HG03571 (cell line): ENCODE data around the gene UTP25.
A peak's percentile ranks its signal among the peaks of the same experiment; 100 is the strongest.

ENCODE experiments used
- ATAC-seq: cut with Tn5 transposase; IDR thresholded peaks from one replicate; pipeline ENCODE4 v1.9.1; 2021; ENCODE audit not compliant: unreplicated experiment

Gene UTP25

DNA sequence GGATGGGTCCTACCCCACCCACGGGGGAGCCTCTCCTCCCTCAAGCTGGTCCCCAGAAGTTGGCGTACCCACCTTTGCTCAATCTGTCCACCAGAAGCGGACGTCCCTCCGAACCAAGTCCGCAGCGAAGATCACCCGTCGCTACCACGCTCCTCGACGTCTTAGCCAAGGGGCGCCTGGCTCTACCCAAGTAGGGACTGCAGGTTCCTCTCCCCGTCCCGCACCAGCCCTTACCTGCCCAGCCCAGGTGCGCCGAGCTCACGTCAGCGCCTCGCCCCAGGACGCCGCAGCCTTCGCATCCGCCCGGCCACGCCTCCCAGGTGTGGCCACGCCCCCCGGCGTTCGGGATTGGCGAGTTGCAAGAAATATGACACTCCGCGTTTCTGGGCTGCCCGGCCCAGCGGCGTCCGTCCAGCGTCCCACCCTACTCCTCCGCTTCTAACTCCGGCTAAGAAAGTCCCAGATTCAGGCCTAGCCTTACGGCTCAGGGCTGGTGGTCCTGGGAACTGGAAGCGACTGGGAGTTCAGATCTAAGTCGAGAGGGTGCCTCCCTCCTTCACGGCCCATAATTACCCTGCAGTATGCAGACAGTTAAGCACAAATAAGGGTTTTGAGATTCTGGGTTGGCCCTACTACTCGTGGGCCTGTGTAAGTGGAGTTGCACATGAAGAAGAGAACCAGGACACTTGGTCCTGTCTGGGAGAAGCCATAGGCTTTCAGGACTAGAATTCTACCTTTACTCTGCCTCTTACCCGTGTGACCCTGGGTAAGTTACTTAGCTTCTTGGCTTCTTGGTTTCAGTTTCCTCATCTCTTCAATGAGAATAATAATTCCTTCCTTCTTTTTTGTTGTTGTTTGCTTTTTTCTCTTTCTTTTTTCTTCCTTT, 21.7 kb upstream of the UTP25 start, which contains the start of gene IRF6:
Gene IRF6 (minus strand): TSS at position 268 of the 886 bp plus-strand sequence. CDS start 4,729 bp downstream, outside the sequence.
- peak; percentile 91 for ATAC-seq

DNA sequence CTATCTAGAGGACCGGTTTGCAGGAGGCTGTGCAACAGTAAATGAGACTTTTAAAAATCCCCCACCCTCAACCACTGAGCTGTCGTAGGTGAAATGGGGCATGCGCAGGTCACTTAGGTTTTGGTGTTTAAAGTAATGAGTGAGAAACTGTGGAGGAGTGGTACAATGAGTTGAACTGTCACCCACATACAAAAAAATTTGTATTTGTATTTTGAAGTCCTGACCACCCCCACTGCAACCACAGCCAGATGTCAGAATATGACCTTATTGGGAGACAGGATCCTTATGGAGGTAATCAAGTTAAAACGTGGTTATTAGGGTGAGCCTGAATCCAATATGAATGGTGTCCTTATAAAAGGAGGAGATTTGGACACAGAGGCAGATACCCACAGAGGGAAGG, 20.3 kb upstream of the UTP25 start:
- ATAC-seq: no peak

DNA sequence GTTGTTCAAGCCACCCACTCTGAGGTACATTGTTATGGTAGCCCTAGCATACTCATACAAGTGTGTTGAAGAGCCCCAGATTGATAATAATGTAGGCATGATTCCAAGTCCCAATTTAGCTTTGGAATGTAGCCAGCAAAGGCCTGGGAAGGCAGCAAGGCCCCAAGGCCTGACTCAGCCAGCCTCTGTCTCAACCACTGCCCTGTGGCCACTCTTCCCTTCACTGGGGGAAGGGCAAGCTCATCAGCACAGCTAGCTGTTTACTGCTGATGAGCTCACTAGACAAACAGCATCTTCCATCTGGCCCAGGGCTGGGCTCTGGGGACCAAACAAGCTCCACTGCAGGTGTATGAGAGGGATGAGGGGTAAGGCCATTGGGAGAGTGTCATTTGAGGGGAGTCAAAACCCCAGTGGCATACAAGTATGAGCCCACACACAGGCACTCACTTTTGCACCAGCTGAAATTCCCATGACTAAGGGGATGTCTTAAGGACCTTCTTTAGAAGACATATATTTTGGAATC, 19.7 kb upstream of the UTP25 start:
- ATAC-seq: no peak

DNA sequence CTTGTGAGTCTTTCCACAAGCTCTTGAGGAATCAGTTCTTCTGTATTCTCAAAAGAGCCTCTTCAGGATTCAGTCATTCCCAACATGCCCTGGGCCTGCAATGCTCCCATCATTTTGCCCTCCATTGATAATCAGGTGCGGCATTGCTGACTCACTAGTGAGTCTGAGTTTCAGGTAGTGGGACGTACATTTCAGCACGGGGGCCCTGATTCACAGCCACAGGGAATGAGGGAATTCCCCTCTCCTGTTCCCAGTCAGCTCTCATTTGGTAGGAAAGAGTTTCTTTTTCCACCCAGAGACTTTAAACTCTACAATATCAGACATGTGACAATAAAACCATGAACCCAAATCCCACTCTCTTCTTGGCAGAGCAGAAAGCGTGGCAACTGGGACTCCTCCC, 18.2 kb upstream of the UTP25 start:
- ATAC-seq: no peak

DNA sequence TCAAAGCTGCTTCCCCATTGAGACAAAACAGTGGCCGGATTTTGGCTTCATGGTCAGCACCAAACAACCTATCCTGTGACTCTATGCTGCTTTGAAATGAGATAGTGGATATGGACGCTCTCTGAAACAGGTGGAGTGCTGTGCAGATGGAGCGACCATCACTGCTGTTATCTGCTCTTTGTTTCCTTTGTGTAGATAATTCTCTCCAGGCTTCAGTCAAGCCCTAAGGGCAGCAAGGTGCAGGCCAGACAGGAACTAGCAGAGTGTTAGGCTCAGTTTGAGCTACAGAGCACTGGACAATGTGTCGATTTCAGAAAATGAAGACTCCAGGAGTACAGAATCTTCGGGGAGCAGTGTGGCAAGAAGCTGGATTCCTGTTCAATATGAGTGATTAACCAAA, 17.0 kb upstream of the UTP25 start:
- ATAC-seq: no peak

DNA sequence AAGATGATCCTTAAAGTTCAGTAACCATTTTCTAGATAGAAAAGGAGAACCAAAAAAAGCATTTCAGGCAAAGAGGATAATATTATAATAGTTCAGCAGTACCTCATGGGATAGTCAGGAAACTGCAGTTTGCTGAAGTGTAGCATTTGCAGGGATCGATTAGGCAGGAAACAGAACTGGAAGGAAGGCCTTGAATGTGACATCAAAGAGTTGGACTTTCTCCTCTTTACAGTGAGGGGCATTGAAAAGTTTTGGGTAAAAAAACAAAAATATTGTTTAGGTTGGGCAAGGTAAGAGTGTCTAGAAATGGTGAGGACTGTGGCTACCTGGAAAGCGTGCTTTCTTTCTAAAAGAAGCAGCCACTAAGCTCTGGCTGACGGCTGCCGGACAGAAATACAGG, 13.9 kb upstream of the UTP25 start:
- ATAC-seq: no peak

DNA sequence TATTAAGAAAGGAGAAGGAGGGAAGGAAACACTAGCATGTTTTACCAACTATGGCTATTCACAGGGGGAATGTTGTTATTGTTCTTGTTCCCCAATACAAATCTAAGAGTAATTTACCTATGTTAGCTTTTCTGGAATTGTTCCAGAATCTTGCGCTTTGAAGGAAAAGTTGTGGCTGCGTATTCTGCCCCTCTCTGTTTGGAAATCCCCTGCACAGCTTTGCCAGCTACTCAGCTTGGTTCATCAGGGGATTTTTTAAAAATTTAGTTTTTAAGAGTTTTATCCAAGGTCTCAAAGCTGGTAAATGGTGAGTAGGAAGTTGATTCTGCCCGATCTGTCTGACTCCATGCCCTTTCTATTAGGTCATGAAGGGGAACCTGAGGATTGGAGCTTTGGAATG, 12.3 kb upstream of the UTP25 start:
- no peak for ATAC-seq

DNA sequence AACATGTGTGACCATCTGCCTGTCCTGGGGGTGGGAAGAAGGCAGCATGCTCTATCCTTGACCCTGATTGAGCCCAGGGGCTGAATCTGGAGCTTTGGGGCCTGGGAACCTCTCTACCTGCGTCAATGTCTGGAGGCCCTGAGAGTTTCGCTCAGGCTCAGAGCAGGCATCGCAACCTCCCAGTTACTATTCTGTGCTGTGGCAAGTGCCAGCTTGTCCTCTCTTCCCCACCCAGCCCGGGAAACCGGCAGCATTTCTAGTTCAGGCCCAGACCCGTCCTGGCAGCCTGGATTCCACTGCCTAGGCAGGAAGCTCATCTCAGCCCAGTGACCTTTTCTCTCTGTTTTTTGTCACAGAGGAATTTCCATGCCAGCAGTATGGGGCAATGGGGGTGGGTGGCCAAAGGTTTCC, 11.8 kb upstream of the UTP25 start:
- ATAC-seq: no peak

DNA sequence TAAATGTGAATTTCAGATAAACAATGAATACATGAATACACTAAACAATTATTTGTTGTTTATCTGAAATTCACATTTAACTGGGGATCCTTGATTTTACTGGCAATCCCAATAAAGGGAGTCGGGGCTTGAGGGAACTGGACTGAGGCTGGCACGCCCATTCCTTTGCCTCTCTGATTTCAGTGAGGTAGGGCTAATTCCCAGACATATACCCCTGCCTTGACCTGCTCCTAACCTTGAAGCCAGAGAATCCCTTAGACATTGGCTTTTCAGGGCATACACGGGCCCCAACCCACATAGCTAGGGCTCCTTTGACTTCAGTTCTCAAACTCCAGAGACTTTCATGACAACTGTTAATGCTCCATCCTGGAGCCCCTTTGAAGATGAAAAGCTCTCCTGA, 10.8 kb upstream of the UTP25 start:
- ATAC-seq: no peak

DNA sequence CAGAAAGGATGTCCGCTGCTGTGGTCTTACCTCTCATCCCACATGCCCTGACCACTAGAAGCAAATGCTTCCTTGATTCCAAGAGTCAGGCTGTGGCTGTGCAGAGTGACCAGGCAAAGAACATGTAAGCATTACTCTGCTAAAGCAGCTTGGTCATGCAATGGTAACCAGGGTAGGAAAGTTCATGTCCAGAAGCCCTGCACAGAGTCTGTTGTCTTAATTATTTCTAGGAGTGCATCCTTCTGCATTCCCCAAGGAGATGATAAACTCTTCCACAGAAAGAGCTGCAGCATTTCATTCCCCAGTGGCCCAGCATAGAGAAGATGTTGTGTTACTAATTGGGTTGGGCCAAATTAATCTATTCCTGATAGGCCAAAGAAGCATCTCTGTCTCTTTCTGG, 10.1 kb upstream of the UTP25 start:
- ATAC-seq: no peak

DNA sequence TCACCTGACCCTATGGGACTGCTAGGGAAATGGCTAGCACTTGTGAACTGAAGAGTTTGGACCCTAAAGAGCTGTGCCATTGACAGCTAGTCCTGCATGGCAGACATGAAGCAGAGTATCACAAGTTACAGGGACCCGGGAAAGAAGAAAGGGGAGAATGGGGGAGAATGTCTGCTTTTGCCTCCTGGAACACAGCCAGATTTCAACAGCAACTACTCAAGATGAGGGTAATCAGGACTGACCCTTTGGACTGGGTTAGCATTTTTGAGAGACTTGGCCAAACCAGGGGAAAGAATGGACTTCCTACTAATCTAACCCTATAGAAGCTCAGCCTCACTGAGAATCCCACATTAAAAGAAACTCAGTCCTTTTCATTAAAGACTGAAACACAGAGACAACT, 8.7 kb upstream of the UTP25 start:
- no peak for ATAC-seq

DNA sequence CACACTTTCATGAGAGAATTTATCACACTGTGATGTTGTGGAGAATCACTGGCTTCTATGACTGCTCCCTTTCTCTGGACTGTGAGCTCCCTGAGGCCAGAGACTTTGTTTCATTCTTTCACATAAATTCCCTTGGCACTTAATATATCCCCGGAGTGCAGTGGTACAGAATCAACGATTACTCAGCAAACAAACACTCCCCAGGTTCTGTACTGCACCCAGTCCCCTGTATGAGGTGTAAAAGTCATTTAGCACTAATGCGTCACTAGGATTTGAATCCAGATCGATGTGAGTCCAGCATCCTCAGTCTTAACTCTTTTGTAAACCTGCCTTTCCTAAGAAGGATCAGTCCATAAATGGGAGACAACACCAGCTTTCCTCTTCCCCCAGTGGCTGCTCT, 6.8 kb upstream of the UTP25 start:
- no peak for ATAC-seq

DNA sequence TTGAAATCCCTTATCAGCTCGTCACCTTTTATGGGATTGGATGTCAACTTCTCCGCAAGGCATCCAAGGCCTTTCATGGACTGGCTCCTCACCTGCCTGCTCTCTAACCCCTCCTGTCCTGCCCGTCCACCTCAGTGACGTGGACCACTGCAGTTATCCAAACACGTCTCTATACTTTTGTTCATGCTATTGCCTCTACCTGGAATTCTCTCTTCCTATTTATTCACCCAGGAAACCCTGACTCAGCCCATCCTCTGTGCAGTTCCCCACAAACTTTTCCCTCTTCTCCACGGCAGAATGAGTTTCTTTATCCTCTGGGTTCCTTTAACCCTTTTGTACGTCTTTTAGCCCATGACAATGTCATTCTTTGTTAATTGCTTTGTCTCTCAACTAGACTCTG, 5.1 kb upstream of the UTP25 start:
- ATAC-seq: no peak

DNA sequence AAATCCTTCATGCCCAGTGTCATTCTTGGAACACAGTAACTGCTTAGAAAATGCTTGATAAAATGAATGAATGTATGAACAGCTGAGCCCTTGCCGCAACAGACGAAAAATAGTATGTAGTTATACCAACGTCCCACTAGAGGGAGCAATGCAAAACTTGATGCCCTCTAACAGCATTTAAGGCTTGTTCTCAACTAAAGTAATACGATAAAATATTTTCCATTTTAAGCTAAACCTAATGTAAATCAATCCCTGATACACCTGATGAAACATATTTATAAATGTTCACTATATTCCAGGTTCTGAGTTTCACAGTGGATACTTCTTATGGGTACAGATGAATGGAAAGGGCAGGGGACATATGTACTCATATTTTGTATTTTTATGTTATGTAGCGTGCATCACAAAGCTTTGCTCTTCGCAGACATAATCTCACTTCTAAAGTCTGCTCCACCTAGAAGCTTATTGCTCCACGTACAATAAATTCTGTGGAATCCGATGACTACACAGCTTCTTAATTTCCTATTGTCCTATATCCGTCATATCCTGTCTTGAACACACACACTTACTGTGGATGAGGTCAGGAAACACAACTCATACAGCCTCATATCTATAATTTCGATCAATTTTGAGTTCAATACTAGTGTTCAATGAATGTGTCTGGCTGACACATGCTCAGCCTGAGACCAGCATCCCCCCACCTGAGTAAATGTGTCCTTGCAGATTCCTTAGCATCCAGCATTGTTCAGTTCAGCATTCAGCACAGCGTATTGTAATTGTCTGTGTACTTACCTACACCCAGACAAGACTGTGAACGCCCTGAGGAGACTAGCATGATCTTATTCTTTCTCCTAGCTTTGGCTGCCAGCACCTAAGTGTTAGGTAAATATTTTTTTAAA, 4.4 kb upstream of the UTP25 start:
- no peak for ATAC-seq

DNA sequence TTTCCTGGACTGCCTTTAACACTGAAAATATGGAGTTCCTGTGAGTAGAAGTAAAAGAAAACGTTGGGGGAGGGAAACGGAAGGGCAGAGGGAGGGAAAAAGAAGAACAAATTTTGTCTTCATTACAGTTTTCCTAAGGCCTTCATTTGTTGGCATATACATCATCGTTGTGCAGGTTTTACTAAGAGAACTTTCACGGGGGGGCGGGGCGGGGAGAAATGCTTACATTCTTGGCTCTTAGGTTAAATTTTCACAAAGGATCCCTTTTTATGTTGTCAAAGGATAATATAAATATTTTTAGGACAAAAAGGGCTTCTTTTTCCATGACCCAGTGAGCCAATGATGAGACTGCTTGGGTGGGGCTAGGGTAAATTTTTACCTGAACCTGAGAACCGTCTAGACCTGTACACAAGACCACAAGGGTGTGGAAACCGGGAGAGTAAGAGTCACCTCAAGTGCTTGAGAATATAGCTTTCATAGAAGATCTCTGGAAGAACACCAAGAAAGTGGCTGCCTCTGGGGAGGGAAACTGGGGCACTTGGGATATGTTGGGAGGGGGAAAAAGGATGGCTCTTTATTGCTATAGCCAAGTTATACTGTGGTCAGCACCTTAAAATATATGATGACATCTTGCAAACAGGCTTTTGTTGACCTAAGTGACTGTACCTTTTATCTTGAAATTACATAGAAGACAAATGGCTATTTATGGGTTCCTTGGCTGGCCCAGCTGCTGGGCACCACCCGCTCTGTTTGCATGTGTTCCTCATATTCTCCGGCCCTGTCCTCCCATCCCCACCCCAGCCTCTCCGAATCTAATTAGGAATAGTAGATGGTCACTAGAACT, 2.0 kb upstream of the UTP25 start:
- ATAC-seq: no peak

DNA sequence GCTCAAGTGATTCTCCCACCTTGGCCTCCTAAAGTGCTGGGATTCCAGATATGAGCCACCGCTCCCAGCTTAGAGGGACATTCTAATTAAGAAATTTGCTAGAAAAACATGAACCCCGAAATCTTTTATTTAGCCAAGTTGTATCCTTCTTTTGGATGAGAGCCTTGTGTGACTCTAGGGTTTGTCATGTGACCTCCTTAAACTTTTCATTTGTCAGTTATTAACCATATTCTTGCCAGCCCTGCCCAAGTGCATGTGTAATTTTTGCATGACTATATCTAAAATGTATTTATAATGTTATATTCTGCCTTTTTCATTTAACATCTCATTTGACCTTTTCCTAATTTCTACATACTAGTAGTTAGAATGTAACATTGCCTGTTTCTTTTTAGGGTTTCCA, 1.9 kb downstream of the UTP25 start:
- no peak for ATAC-seq

DNA sequence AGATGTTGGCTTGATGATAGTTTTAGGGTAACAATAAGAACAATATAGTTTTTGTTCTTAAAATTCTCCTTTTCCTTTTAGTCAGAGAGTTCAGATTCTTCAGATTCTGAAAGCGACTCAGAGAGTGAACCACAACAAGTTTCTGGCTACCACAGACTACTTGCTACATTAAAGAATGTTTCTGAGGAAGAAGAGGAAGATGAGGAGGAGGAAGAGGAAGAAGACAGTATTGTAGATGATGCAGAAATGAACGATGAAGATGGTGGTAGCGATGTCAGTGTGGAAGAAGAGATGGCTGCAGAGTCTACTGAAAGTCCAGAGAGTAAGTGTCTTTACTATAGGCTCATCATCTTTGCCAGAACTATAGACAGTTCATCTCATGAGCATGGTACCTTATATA, 3.0 kb downstream of the UTP25 start:
- no peak for ATAC-seq

DNA sequence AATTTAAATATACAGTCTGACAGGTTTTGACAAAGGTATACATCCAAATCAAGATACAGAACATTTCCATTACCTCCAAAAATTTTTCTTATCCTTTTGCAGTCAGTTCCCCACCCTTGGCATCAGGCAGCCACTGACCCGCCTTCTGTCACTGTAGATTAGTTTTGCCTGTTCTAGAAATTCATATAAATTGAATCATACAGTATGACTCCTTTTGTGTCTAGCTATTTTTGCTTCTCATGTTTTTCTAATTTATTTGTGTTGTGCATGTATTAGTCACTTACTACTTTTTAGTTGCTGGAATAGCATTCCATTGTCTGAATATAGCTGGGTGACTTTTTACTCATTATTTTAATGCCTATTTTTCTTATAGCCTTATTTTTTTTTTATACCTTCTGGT, 3.8 kb downstream of the UTP25 start:
- no peak for ATAC-seq

DNA sequence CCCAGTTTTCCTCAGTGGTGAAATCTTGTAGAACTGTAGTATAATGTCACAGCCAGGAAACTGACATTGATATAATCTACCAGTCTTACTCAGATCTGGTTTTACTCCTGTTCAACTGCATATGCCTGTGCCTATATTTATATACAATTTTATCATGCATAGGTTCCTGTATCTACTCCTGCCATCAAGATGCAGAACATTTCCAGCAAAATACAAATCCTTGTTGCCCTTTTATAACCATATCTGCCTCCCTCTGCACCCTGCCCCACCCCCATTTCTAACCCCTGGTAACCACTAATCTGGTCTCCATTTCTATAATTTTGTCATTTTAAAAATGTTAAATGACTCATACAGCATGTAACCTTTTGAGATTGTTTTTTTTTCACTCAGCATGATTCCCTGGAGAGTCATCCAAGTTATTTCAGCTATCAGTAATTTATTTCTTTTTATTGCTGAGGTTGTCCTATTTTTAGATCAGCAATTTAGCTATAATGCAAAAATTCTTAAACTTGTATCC, 8.1 kb downstream of the UTP25 start:
- no peak for ATAC-seq

DNA sequence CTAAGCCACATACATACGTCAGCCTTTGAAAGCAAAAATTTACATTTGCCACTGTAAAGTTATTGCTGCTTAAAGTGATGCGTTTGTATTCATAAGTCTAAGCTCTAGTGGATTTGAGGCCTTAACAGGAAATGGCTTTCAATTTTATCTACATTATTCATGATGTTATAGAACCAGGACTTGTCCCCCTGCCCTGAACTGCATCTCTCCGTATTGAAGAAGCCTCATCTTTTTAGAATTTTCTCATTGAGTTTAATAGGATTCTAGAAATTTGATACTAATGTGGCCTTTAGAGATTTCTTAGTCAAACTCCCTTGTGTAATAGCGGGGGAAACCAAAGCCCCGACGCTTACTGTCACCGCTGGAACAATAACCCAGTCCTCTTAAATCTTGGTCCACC, 9.9 kb downstream of the UTP25 start:
- ATAC-seq: no peak

DNA sequence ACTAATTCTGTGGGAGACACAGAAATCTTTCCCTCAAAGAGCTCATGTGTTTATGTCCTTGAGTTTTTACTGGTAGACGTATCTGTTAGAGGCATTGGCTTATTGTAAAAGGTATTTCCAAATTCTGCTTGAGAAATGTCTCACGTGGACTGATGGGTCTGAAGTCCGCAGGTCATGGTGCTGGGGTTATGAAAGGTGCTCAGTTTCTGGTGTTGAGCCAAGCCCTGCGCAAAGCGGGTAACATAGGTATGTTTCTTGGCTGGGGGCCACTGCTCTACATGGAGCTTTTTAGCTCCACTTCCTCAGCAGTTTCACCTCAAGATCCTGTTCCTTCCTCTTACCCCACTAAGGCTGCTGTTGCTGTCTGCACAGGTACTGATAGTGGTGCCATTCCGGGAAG, 10.8 kb downstream of the UTP25 start:
- no peak for ATAC-seq
